SK-N-SH treated with all-trans-retinoic acid at 6 μM for 48 hours (cell line): ENCODE measurements around the gene SNRNP48.

ENCODE experiments used
- ATAC-seq: fragments of 200-7000 bp; cut with Tn5 transposase; 3 replicates; pipeline ENCODE4 v1.9.1; 2020; ENCODE audit warnings: mild to moderate bottlenecking, moderate library complexity
- ARNTL ChIP-seq: fragments of 450-650 bp; formaldehyde crosslinking; IDR thresholded peaks from 2 replicates; pipeline ENCODE4 v1.5.0; 2020; ENCODE audit warnings: low read depth, mild to moderate bottlenecking, moderate library complexity, borderline replicate concordance
- BACH2 ChIP-seq: fragments of 250-450 bp; sonication (Bioruptor Pico); IDR thresholded peaks from 2 replicates; pipeline ENCODE4 v1.9.0; 2021; ENCODE audit warnings: mild to moderate bottlenecking, borderline replicate concordance
- CSDC2 ChIP-seq: fragments of 250-450 bp; sonication (Bioruptor Pico); IDR thresholded peaks from 2 replicates; pipeline ENCODE4 v1.5.0; 2020; ENCODE audit warnings: mild to moderate bottlenecking, moderate library complexity
- ESRRG ChIP-seq: fragments of 250-450 bp; sonication (Bioruptor Pico); IDR thresholded peaks from 2 replicates; pipeline ENCODE4 v1.6.1; 2021; ENCODE audit warnings: mild to moderate bottlenecking
- GLIS3 ChIP-seq: fragments of 250-450 bp; sonication (Bioruptor Pico); IDR thresholded peaks from 2 replicates; pipeline ENCODE4 v1.5.0; 2020; ENCODE audit warnings: mild to moderate bottlenecking, moderate library complexity
- OSR1 ChIP-seq: fragments of 250-450 bp; sonication (Bioruptor Pico); IDR thresholded peaks from 2 replicates; pipeline ENCODE4 v1.8.0; 2022; ENCODE audit warnings: moderate library complexity, mild to moderate bottlenecking, inconsistent platforms
- PPARA ChIP-seq: fragments of 250-450 bp; sonication (Bioruptor Pico); IDR thresholded peaks from 2 replicates; pipeline ENCODE4 v1.5.0; 2020; ENCODE audit warnings: mild to moderate bottlenecking, borderline replicate concordance
- RARB ChIP-seq: fragments of 250-450 bp; sonication (Bioruptor Pico); IDR thresholded peaks from 2 replicates; pipeline ENCODE4 v1.8.0; 2021; ENCODE audit warnings: mild to moderate bottlenecking, moderate library complexity
- SNAI2 ChIP-seq: fragments of 250-450 bp; sonication (Bioruptor Pico); IDR thresholded peaks from 2 replicates; pipeline ENCODE4 v1.5.0; 2020; ENCODE audit warnings: mild to moderate bottlenecking, moderate library complexity
- TCF4 ChIP-seq: fragments of 250-450 bp; sonication (Bioruptor Pico); IDR thresholded peaks from 2 replicates; pipeline ENCODE4 v1.8.0; 2021; ENCODE audit warnings: mild to moderate bottlenecking, moderate library complexity, borderline replicate concordance
- TOX ChIP-seq: fragments of 250-450 bp; sonication (Bioruptor Pico); IDR thresholded peaks from 2 replicates; pipeline ENCODE4 v1.8.0; 2021; ENCODE audit warnings: mild to moderate bottlenecking, moderate library complexity, borderline replicate concordance
- ZC3H10 ChIP-seq: fragments of 250-450 bp; sonication (Bioruptor Pico); IDR thresholded peaks from 2 replicates; pipeline ENCODE4 v1.5.1; 2021; ENCODE audit warnings: mild to moderate bottlenecking, moderate library complexity
- ZFP3 ChIP-seq: fragments of 250-450 bp; sonication (Bioruptor Pico); IDR thresholded peaks from 2 replicates; pipeline ENCODE4 v1.5.0; 2020; ENCODE audit warnings: mild to moderate bottlenecking, moderate library complexity
- ZFP30 ChIP-seq: fragments of 450-650 bp; formaldehyde crosslinking; IDR thresholded peaks from 2 replicates; pipeline ENCODE4 v1.5.0; 2022; ENCODE audit warnings: mild to moderate bottlenecking, moderate library complexity
- ZNF565 ChIP-seq: fragments of 450-650 bp; formaldehyde crosslinking; conservative IDR thresholded peaks from 2 replicates; pipeline ENCODE4 v1.5.0; 2020; ENCODE audit warnings: low read depth, mild to moderate bottlenecking, moderate library complexity
- ZNF70 ChIP-seq: fragments of 450-650 bp; formaldehyde crosslinking; IDR thresholded peaks from 2 replicates; pipeline ENCODE4 v1.5.0; 2020; ENCODE audit warnings: mild to moderate bottlenecking, moderate library complexity
- TF ChIP-seq, protein P1 (sequence below): fragments of 250-450 bp; sonication (Bioruptor Pico); IDR thresholded peaks from 2 replicates; pipeline ENCODE4 v1.5.0; 2020; ENCODE audit warnings: mild to moderate bottlenecking, moderate library complexity
- TF ChIP-seq, protein P2 (sequence below): fragments of 250-450 bp; sonication (Bioruptor Pico); IDR thresholded peaks from 2 replicates; pipeline ENCODE4 v1.5.1; 2021; ENCODE audit warnings: mild to moderate bottlenecking, moderate library complexity
- TF ChIP-seq, protein P3 (sequence below): fragments of 250-450 bp; sonication (Bioruptor Pico); IDR thresholded peaks from 2 replicates; pipeline ENCODE4 v1.8.0; 2020; ENCODE audit warnings: mild to moderate bottlenecking, moderate library complexity, borderline replicate concordance
- TF ChIP-seq, protein P4 (sequence below): fragments of 250-450 bp; sonication (Bioruptor Pico); IDR thresholded peaks from 2 replicates; pipeline ENCODE4 v1.8.0; 2021; ENCODE audit warnings: low read depth, mild to moderate bottlenecking, moderate library complexity, borderline replicate concordance

Gene SNRNP48

DNA sequence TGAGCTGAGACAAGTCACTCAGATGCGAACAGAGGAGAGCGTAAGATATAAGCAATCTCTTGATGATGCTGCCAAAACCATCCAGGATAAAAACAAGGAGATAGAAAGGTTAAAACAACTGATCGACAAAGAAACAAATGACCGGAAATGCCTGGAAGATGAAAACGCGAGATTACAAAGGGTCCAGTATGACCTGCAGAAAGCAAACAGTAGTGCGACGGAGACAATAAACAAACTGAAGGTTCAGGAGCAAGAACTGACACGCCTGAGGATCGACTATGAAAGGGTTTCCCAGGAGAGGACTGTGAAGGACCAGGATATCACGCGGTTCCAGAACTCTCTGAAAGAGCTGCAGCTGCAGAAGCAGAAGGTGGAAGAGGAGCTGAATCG is 9.5 kb upstream of the SNRNP48 start:
- no peak for ATAC-seq

DNA sequence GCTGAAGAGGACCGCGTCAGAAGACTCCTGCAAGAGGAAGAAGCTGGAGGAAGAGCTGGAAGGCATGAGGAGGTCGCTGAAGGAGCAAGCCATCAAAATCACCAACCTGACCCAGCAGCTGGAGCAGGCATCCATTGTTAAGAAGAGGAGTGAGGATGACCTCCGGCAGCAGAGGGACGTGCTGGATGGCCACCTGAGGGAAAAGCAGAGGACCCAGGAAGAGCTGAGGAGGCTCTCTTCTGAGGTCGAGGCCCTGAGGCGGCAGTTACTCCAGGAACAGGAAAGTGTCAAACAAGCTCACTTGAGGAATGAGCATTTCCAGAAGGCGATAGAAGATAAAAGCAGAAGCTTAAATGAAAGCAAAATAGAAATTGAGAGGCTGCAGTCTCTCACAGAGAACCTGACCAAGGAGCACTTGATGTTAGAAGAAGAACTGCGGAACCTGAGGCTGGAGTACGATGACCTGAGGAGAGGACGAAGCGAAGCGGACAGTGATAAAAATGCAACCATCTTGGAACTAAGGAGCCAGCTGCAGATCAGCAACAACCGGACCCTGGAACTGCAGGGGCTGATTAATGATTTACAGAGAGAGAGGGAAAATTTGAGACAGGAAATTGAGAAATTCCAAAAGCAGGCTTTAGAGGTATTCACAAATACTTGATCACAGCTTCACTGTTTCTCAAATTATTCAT is 8.9 kb upstream of the SNRNP48 start:
- ATAC-seq = no peak
- no peak for TF ChIP-seq BACH2
- TF ChIP-seq, protein P1, sequence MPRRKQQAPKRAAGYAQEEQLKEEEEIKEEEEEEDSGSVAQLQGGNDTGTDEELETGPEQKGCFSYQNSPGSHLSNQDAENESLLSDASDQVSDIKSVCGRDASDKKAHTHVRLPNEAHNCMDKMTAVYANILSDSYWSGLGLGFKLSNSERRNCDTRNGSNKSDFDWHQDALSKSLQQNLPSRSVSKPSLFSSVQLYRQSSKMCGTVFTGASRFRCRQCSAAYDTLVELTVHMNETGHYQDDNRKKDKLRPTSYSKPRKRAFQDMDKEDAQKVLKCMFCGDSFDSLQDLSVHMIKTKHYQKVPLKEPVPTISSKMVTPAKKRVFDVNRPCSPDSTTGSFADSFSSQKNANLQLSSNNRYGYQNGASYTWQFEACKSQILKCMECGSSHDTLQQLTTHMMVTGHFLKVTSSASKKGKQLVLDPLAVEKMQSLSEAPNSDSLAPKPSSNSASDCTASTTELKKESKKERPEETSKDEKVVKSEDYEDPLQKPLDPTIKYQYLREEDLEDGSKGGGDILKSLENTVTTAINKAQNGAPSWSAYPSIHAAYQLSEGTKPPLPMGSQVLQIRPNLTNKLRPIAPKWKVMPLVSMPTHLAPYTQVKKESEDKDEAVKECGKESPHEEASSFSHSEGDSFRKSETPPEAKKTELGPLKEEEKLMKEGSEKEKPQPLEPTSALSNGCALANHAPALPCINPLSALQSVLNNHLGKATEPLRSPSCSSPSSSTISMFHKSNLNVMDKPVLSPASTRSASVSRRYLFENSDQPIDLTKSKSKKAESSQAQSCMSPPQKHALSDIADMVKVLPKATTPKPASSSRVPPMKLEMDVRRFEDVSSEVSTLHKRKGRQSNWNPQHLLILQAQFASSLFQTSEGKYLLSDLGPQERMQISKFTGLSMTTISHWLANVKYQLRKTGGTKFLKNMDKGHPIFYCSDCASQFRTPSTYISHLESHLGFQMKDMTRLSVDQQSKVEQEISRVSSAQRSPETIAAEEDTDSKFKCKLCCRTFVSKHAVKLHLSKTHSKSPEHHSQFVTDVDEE (CRISPR knock-in tag) = no peak
- TF ChIP-seq TCF4 (CRISPR knock-in tag) = no peak
- TF ChIP-seq ZFP30 (CRISPR knock-in tag) = no peak

More for the DNA sequence above, 9.5 kb upstream of the SNRNP48 start:
- TF ChIP-seq, protein P2, sequence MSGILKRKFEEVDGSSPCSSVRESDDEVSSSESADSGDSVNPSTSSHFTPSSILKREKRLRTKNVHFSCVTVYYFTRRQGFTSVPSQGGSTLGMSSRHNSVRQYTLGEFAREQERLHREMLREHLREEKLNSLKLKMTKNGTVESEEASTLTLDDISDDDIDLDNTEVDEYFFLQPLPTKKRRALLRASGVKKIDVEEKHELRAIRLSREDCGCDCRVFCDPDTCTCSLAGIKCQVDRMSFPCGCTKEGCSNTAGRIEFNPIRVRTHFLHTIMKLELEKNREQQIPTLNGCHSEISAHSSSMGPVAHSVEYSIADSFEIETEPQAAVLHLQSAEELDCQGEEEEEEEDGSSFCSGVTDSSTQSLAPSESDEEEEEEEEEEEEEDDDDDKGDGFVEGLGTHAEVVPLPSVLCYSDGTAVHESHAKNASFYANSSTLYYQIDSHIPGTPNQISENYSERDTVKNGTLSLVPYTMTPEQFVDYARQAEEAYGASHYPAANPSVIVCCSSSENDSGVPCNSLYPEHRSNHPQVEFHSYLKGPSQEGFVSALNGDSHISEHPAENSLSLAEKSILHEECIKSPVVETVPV (CRISPR knock-in tag) = no peak
- TF ChIP-seq PPARA (CRISPR knock-in tag) (no peak), RARB (CRISPR knock-in tag) (no peak), ZFP30 (CRISPR knock-in tag) (no peak), ZNF70 (no peak), BACH2 (no peak), ARNTL (no peak)
- TF ChIP-seq, all 23 proteins: peak for 0

DNA sequence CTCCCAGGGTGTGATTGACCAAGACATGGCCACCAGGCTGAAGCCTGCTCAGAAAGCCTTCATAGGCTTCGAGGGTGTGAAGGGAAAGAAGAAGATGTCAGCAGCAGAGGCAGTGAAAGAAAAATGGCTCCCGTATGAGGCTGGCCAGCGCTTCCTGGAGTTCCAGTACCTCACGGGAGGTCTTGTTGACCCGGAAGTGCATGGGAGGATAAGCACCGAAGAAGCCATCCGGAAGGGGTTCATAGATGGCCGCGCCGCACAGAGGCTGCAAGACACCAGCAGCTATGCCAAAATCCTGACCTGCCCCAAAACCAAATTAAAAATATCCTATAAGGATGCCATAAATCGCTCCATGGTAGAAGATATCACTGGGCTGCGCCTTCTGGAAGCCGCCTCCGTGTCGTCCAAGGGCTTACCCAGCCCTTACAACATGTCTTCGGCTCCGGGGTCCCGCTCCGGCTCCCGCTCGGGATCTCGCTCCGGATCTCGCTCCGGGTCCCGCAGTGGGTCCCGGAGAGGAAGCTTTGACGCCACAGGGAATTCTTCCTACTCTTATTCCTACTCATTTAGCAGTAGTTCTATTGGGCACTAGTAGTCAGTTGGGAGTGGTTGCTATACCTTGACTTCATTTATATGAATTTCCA is 4.6 kb upstream of the SNRNP48 start:
- TF ChIP-seq ZNF565 (CRISPR knock-in tag) (no peak), ARNTL (no peak), ZC3H10 (CRISPR knock-in tag) (no peak), ZFP3 (CRISPR knock-in tag) (no peak), CSDC2 (no peak), ESRRG (no peak), SNAI2 (CRISPR knock-in tag) (no peak), ZNF70 (no peak), TCF4 (CRISPR knock-in tag) (no peak), RARB (CRISPR knock-in tag) (no peak), PPARA (CRISPR knock-in tag) (no peak), TOX (CRISPR knock-in tag) (no peak), OSR1 (CRISPR knock-in tag) (no peak), GLIS3 (no peak)
- TF ChIP-seq, protein P3, sequence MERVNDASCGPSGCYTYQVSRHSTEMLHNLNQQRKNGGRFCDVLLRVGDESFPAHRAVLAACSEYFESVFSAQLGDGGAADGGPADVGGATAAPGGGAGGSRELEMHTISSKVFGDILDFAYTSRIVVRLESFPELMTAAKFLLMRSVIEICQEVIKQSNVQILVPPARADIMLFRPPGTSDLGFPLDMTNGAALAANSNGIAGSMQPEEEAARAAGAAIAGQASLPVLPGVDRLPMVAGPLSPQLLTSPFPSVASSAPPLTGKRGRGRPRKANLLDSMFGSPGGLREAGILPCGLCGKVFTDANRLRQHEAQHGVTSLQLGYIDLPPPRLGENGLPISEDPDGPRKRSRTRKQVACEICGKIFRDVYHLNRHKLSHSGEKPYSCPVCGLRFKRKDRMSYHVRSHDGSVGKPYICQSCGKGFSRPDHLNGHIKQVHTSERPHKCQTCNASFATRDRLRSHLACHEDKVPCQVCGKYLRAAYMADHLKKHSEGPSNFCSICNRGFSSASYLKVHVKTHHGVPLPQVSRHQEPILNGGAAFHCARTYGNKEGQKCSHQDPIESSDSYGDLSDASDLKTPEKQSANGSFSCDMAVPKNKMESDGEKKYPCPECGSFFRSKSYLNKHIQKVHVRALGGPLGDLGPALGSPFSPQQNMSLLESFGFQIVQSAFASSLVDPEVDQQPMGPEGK (CRISPR knock-in tag) = no peak
- TF ChIP-seq, protein P4, sequence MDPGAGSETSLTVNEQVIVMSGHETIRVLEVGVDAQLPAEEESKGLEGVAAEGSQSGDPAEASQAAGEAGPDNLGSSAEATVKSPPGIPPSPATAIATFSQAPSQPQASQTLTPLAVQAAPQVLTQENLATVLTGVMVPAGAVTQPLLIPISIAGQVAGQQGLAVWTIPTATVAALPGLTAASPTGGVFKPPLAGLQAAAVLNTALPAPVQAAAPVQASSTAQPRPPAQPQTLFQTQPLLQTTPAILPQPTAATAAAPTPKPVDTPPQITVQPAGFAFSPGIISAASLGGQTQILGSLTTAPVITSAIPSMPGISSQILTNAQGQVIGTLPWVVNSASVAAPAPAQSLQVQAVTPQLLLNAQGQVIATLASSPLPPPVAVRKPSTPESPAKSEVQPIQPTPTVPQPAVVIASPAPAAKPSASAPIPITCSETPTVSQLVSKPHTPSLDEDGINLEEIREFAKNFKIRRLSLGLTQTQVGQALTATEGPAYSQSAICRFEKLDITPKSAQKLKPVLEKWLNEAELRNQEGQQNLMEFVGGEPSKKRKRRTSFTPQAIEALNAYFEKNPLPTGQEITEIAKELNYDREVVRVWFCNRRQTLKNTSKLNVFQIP (CRISPR knock-in tag) = no peak
- TF ChIP-seq, all 23 proteins: peak for 0
- no peak for ATAC-seq

DNA sequence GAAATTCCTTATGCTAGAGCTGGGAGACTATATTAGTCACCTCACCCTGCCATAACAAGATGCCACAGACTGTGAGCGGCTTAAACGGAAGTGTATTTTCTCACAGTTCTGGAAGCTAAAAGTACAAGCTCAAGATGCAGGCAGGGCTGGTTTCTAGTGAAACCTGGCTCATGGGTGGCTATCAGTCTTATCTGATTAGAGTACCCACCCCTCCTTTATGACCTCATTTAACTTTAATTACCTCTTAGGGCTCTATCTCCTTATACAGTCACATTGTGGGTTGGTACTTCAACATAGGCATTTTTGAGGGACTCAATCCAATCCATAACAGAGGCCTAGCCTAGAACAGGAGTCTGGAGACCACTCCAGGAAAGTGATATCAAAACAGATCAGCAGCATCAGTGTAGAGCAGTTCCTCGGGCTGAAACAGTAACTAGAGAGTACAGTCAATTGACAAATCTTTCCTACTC is 2.3 kb upstream of the SNRNP48 start:
- TF ChIP-seq ARNTL = no peak
- no peak for ATAC-seq
